Motor neuron (in vitro differentiated cells): ENCODE data around the gene TMEM143. TPM values are rescaled to one million over a fixed set of nuclear protein-coding genes. Genes with fewer than 3 reads are reported as not detected.
"Not testable (repeated sequence)": the region's sequence is repeated elsewhere in the genome, so short reads cannot be mapped to it uniquely, and the experiment has no call there.

Source experiments
- ATAC-seq, 8 experiments: fragments of 200-7000 bp; cut with Tn5 transposase; replicated peaks in 6 of 8; 2 replicates each; pipeline ENCODE4 v1.8.0; 2021; ENCODE audit warnings: mild to moderate bottlenecking in 8 of 8, moderate library complexity in 8 of 8
- H3K27ac ChIP-seq, 2 donors: fragments of 250-450 bp; sonication (Bioruptor Pico); 2 replicates each; pipeline ENCODE4 v1.9.0; 2021; ENCODE audit warnings: antibody characterized with exemption in 2 of 2, mild to moderate bottlenecking in 2 of 2, moderate library complexity in 1 of 2
- H3K4me1 ChIP-seq, 2 donors: fragments of 250-450 bp; sonication (Bioruptor Pico); replicated peaks in 1 of 2; 2 replicates each; pipeline ENCODE4 v1.6.1; 2021; ENCODE audit warnings: antibody characterized with exemption in 2 of 2, mild to moderate bottlenecking in 2 of 2, moderate library complexity in 1 of 2
- H3K4me3 ChIP-seq, 5 donors: fragments of 250-450 bp; sonication (Bioruptor Pico); 2 replicates each; pipeline ENCODE4 v1.9.0; 2021; ENCODE audit warnings: antibody characterized with exemption in 5 of 5, mild to moderate bottlenecking in 5 of 5, moderate library complexity in 4 of 5
- WGBS, 10 experiments: fragments of 450-650 bp; shearing (Covaris generic); methylation state at CpG; one replicate each; pipeline ENCODE4 v1.0.0; 2022; 5-methylcytosine and 5-hydroxymethylcytosine counted together
- in situ Hi-C, 9 experiments: fragments of 400-800 bp; cut with MboI; loops; one replicate each; pipeline ENCODE4 v1.15.0; 2021; ENCODE audit warnings: low sequenced_read_pairs in 9 of 9, low pct_unique_long_range_greater_than_20kb in 2 of 9; ENCODE audit not compliant: unreplicated experiment in 9 of 9
- total RNA-seq, 8 experiments: library from RNA; unstranded; fragments of 300-600 nt; gene quantifications; 2 replicates each; pipeline versions ENCODE4 v1.2.3 to v1.2.4, GENCODE V29; 2022

The TMEM143 gene
- total RNA-seq, 8 experiments from 2014 or later = 4.0 to 12.7 (median 7.9) TPM

DNA sequence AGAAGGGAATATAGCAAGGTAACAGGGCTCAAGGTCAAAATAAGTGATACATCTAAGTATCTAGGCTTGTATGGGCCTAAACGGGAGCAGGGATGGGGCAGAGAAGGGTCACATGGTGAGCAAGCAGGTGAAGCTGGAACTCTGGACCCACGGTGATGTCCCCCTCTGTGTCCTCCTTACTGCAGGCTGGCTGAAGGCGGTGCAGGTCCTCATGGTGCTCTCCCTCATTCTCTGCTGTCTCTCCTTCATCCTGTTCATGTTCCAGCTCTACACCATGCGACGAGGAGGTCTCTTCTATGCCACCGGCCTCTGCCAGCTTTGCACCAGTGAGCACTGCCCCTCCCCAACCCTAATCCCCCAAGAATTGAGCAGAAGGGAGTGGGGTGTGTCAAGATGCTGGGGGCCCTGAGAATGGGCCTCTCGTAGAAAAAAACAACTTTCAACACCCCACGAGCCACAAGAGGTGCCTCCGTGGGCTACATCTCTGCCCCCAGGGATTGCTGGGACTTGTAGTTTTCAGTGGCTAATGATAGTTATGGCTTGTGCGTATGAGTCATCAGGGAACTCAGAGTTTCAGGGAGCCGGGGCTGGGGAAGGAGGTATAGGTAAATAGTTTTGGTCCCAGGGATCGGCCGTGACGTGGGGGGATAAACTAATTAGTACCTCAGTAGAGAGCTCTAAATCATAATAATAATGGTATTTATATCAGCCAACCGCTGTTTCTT lies 34.4 kb downstream of the TMEM143 start:
- ATAC-seq = no peak
- H3K27ac ChIP-seq = no peak overlapping the region
- peaks cover 7 to 43% of the 10 kb centered on the region in 2 donors for H3K4me1 ChIP-seq
- in situ Hi-C loops = no loop called here
- no peak overlapping the region for H3K4me3 ChIP-seq
- WGBS, 10 experiments = 46 to 88% (median 65%) methylated on average over 1 to 8 of the region's 15 CpGs; no CpG with 5 or more reads in 2 of the 10 experiments

DNA sequence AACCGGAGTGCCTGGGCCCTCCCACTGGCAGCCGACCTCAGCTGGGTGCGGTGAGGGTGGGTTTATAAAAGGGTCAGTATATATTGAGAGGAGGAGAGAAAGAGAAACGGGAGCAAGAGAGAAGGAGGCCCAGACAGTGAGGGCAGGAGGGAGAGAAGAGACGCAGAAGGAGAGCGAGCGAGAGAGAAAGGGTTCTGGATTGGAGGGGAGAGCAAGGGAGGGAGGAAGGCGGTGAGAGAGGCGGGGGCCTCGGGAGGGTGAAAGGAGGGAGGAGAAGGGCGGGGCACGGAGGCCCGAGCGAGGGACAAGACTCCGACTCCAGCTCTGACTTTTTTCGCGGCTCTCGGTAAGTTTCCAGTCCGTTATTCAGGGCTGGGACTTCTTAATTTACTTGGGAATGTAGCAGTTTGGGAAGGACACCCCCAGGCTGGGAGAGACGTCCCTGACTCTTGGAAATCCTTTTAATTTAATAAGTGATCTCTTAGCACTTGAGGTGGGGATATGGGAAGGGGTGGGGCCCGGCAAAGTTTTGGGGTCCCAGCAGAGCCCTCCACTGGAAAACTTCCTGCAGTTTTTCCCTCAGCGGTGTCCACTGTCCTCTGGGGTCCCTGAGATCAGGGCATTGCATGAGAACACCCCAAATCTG lies 38.4 kb downstream of the TMEM143 start, which contains the start of gene EMP3:
Gene EMP3 (plus strand): TSS at position 288 of the 646 bp plus-strand sequence. CDS start 1,293 bp downstream, outside the sequence.
- in situ Hi-C loops = no loop called here
- H3K4me3 ChIP-seq = peak within 1 kb of the TSS; percentile 10 to 32 (median 23)
- H3K27ac ChIP-seq = peak within 1 kb of the TSS in 1 of 2 donors; percentile 63
- peaks cover 0 to 29% of the 10 kb centered on the region in 2 donors for H3K4me1 ChIP-seq
- 0 to 29% (median 0%) methylated on average over 1 to 3 of the region's 22 CpGs; no CpG with 5 or more reads in 4 of the 10 experiments for WGBS, 10 experiments
- peak in 7 of 8 experiments; percentile 1 to 42 (median 4) for ATAC-seq

DNA sequence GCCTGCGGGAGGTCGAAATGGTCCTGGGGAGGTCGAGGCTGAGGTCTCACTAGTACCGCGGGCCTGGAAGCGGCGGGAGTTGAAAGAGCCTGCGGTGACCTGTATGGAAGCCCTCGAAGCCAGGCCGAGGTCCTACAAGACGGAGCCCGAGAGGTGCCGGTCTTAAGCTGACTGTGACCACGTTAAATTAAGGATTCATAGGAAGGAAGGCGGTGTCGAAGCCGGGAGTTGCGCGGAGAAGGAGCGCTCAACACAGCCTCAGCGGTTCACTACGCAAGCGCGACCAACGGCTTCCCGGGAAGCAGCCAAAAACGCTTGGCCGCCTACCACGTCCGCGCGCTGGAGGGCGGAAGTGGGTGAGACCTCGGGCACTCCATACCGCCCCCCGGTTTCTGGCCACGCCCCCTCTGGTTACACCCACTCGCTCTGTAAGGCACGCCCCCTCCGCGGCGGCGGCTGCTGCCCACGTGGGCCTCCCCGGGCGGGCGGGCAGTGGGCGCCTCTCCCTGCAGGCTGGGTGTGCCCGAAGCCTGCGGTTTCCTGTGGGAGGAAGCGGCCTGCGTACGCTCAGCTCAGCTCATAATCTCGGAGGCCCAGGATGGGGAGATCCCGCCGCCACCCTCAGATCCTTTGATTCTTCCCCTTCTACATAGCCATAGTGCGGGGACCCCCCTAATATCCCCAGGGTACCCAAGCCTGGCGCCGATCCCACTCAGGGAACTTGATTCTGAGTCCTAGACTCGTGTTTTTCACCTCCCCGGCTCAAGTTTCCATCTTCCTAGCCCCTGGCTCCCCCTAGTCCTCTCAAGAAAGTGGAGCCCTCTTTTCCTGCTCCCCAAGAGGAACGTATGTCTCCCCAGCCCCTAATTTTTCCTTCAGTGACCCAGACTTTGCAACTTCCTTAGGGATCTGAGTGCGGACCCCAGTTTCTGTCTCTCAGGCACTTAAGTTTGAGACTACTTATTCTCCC lies 41.8 kb downstream of the TMEM143 start:
- 0 to 71% (median 10%) methylated on average over 1 to 28 of the region's 63 CpGs; no CpG with 5 or more reads in 4 of the 10 experiments for WGBS, 10 experiments
- peaks cover 7 to 42% of the 10 kb centered on the region in 2 donors for H3K4me1 ChIP-seq
- peak overlapping the region; percentile 32 to 48 (median 40) for H3K4me3 ChIP-seq
- peak overlapping the region; percentile 85 to 93 for H3K27ac ChIP-seq
- in situ Hi-C loops = loop anchor here in 2 of 9 experiments (25.0 kb wide), 1 partner anchor 265 kb away; no protein-coding TSS in a partner anchor
- ATAC-seq = peak; percentile 59 to 80 (median 76)

DNA sequence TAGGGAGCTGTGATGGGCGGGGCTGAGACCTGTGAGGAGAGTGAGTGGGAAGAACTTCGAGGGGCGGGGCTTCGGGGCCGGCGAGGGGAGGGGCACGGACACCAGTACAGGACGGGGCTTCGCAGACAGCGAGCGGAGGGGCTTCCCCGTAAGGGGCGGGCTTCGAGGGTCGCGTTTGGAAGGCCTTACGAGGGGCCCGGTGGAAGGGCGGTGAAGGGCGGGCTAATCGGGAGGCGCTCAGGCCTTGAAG lies 42.4 kb downstream of the TMEM143 start:
- H3K27ac ChIP-seq = peak overlapping the region; percentile 85 to 93
- peak overlapping the region; percentile 32 to 48 (median 40) for H3K4me3 ChIP-seq
- in situ Hi-C loops = loop anchor here in 2 of 9 experiments (25.0 kb wide), 1 partner anchor 266 kb away; no protein-coding TSS in a partner anchor
- ATAC-seq = peak; percentile 33 to 70 (median 66)
- H3K4me1 ChIP-seq = peaks cover 7 to 42% of the 10 kb centered on the region in 2 donors
- WGBS, 10 experiments = 0 to 3% (median 0%) methylated on average over 4 to 7 of the region's 22 CpGs; no CpG with 5 or more reads in 7 of the 10 experiments

DNA sequence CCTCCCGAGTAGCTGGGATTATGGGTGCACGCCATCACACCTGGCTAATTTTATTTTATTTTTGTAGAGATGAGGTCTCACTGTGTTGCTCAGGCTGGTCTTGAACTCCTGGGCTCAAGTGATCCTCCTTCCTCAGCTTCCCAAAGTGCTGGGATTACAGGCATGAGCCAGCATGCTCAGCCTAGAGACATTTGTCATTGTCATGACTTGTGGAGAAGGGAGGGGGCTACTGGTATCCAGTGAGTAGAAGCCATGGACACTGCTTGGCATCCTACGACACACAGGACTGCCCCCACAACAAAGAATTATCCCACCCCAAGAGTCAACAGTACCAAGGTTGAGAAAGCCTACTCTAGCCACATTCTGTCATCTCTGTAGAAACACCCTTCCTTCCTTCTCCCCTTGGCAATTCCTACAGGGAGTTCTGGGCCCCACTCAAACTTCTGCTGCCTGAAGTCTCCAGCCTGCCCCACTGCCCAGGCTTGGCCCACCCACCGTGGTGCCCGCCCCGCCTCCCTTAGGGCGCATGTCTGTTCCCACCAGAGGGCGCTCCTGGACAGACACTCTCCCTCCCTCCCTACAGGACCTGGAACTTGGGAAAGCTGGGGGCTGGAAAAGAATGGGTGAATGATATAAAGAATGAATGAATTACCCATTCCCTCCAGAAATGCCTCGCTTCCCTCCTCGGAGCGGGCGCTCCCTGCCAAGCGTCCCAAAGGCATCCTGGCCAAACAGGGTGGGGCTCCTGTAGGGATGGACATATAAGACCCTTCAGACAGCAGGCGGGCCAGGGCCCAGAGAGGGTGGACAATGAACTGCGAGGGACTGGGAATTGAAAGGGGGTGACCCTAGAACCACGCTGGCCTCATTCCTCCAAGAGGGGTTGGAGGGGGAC lies 43.8 kb downstream of the TMEM143 start:
- in situ Hi-C loops = loop anchor here in 2 of 9 experiments (25.0 kb wide), 1 partner anchor 267 kb away; no protein-coding TSS in a partner anchor
- peaks cover 7 to 28% of the 10 kb centered on the region in 2 donors for H3K4me1 ChIP-seq
- ATAC-seq = peak in 7 of 8 experiments; percentile 8 to 46 (median 13)
- no peak overlapping the region for H3K27ac ChIP-seq
- WGBS, 10 experiments = 20 to 93% (median 63%) methylated on average over 1 to 6 of the region's 16 CpGs; no CpG with 5 or more reads in 3 of the 10 experiments
- no peak overlapping the region for H3K4me3 ChIP-seq

DNA sequence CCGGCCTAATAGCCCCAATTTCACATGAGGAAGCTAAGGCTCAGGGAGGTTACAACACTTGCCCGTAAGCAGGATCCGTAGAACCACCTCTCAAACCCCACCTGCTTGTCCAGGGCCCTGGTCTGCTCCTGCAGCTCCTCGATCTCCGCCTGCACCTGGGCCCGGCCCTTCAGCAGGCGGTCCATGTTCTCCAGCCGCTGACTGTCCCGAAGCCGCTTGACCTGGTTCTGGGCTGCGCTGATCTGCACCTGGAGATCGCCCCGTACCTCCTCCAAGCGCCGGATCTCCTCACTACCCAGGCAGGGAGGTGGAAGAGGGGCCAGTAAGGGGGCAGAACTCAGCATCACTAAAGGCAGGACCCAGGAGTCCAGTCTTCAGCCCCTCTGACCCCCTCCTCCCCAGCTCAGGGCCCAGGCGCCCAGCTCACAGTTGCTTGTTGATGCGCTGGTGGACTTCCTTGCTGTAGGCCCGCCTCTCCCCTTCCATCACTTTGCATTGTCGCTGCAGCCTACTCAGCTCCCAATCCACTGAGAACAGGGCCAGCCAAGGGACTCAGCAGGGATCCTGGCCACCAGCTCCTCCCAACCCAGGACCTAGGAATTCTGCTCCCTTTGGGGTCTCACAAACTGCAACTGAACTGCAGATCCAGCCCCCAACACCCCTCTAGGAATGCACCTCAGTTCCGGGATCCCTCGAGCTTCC lies 45.3 kb downstream of the TMEM143 start:
- in situ Hi-C loops = loop anchor here in 2 of 9 experiments (25.0 kb wide), 1 partner anchor 269 kb away; no protein-coding TSS in a partner anchor

DNA sequence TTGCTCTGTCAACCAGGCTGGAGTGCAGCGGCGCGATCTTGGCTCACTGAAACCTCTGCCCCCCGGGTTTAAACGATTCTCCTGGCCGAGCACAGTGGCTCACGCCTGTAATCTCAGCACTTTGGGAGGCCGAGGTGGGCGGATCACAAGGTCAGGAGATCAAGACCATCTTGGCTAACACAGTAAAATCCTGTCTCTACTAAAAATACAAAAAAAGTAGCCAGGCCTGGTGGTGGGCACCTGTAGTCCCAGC lies 46.1 kb downstream of the TMEM143 start:
- H3K4me1 ChIP-seq = peaks cover 7 to 26% of the 10 kb centered on the region in 2 donors
- in situ Hi-C loops = loop anchor here in 2 of 9 experiments (25.0 kb wide), 1 partner anchor 270 kb away; no protein-coding TSS in a partner anchor
- not testable (repeated sequence) for H3K27ac ChIP-seq, H3K4me3 ChIP-seq, ATAC-seq
- 20 to 100% (median 68%) methylated on average over 1 to 4 of the region's 9 CpGs; no CpG with 5 or more reads in 6 of the 10 experiments for WGBS, 10 experiments

More for the DNA sequence above, 45.3 kb downstream of the TMEM143 start:
- 93 to 100% (median 97%) methylated on average over 1 to 13 of the region's 21 CpGs; no CpG with 5 or more reads in 7 of the 10 experiments for WGBS, 10 experiments
- no peak for ATAC-seq
- H3K27ac ChIP-seq = no peak overlapping the region
- H3K4me1 ChIP-seq = peaks cover 7 to 26% of the 10 kb centered on the region in 2 donors
- no peak overlapping the region for H3K4me3 ChIP-seq

DNA sequence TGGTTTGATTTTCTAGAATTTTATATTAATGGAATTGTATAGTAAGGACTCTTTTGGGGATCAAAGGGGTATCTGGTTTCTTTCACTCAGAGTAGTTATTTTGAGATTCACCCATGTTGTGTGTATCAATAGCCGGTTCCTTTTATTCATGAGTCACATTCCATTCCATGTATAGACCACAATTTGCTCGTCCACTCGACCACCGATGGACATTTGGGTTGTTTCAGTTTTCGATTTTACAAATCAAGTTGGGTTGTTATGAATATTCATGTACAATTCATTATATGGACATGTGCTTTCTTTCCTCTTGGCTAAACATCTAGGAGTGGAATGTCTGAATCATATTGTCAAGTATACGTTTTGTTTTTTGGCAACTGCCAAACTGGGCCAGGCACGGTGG lies 48.0 kb downstream of the TMEM143 start:
- Histone ChIP-seq H3K4me1 (peaks cover 7 to 17% of the 10 kb centered on the region in 2 donors), H3K27ac (no peak overlapping the region), H3K4me3 (no peak overlapping the region)
- 9 to 100% (median 80%) methylated on average over 1 to 7 of the region's 7 CpGs; no CpG with 5 or more reads in 1 of the 10 experiments for WGBS, 10 experiments
- in situ Hi-C loops = loop anchor here in 2 of 9 experiments (25.0 kb wide), 1 partner anchor 272 kb away; no protein-coding TSS in a partner anchor
- ATAC-seq = no peak

DNA sequence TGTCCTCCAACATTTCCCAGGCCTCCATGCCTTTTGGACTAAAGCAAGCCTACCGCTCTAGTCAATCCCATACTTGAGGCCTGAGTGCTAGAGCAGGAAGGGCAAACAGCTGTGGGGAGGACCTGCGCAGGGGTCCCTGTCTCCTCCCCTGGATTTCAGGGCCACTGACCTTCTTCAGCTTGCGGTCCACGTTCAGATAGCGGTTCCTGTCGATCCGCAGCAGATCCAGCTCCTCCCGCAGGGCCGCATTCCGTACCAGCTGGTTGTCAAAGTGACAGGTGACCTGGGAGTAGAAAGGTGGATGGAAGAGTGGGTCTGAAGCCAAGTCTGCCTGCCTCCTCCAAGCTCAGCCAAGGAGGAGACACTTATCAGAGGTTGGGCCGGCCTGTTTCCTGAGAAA lies 52.4 kb downstream of the TMEM143 start:
- H3K4me1 ChIP-seq = peaks cover 12 to 15% of the 10 kb centered on the region in 2 donors
- in situ Hi-C loops = loop anchor here in 2 of 9 experiments (25.0 kb wide), 1 partner anchor 276 kb away; no protein-coding TSS in a partner anchor
- H3K4me3 ChIP-seq = no peak overlapping the region
- no peak for ATAC-seq
- 60 to 100% (median 90%) methylated on average over 1 to 7 of the region's 11 CpGs; no CpG with 5 or more reads in 3 of the 10 experiments for WGBS, 10 experiments
- no peak overlapping the region for H3K27ac ChIP-seq

DNA sequence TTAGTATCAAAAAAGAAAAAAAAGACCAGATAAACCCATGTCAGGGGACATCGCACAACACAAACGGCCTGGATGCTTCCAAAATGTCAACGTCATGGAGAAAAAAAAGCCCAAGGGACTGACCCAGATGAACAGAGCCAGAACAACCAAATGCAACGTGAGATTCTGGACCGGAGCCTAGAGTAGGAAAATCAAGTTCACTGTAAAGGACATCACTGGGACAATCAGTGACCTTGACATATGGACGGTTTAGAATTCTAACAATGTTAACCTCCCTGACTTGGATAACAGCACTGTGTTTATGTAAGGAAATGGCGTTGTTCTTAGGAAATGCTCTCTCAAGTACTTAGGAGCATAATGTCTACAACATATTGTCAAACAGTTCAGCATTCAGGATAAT lies 53.5 kb downstream of the TMEM143 start:
- H3K4me3 ChIP-seq = no peak overlapping the region
- WGBS, 10 experiments = 61 to 95% (median 84%) methylated on average over 2 to 7 of the region's 7 CpGs
- H3K27ac ChIP-seq = no peak overlapping the region
- peaks cover 12 to 15% of the 10 kb centered on the region in 2 donors for H3K4me1 ChIP-seq
- in situ Hi-C loops = loop anchor here in 2 of 9 experiments (25.0 kb wide), 1 partner anchor 277 kb away; no protein-coding TSS in a partner anchor
- no peak for ATAC-seq

DNA sequence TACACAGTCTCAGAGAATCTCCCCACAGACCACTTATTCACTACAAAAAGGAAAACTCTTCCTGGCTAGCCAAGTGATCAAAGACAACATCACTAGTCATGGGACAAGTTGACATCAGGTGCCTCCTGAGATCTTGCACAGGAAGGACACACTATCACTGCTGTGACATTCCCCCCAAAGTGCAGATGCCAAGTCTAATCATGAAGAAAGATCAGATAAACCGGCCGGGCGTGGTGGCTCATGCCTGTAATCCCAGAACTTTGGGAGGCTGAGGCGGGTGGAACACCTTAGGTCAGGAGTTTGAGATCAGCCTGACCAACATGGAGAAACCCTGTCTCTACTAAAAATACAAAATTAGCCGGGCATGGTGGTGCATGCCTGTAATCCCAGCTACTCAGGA lies 54.0 kb downstream of the TMEM143 start:
- in situ Hi-C loops = loop anchor here in 2 of 9 experiments (25.0 kb wide), 1 partner anchor 278 kb away; no protein-coding TSS in a partner anchor
- not testable (repeated sequence) for H3K4me3 ChIP-seq, H3K27ac ChIP-seq, ATAC-seq
- peaks cover 12 to 15% of the 10 kb centered on the region in 2 donors for H3K4me1 ChIP-seq
- WGBS, 10 experiments = no CpG with 5 or more reads among the region's 5 CpGs
